HG02938 (cell line): ENCODE measurements around the gene DBP.

Source experiments
- ATAC-seq: cut with Tn5 transposase; IDR thresholded peaks from one replicate; pipeline ENCODE4 v1.9.1; 2021; ENCODE audit warnings: mild to moderate bottlenecking, moderate library complexity; ENCODE audit not compliant: unreplicated experiment

DBP gene

DNA sequence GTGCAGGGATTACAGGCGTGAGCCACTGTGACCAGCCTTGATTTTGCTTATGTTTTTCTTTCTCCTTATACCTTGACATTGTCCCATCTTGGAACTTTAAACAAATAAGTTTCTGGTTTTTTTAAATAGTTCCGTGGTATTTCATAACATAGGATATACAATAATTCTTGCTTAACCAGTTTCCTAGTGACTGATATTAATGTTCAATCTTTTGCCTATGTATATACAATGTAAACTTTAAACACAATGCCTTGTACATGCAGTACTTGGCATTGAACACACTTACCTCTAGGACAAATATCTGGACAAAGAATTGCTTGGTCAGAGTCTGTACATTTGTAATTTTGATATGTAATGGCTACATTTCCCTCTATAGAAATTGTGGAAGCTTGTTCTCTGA is 55.0 kb downstream of the DBP start:
- ATAC-seq, result no peak
